HCT116 (cell line): ENCODE measurements around the gene MSI2. TPM values are rescaled to one million over a fixed set of nuclear protein-coding genes. Genes with fewer than 3 reads are reported as not detected.

Source experiments
- ATAC-seq: fragments of 200-7000 bp; cut with Tn5 transposase; 2 replicates; pipeline ENCODE4 v1.9.1; 2020; ENCODE audit warnings: mild to moderate bottlenecking, moderate library complexity
- BruUV-seq: library from RNA; stranded (reverse); fragments of 400-500 nt; replicated peaks from 2 replicates; lab custom pipeline; 2021; lab: Mats Ljungman, UMichigan
- CTCF ChIA-PET: fragments of 300-600 bp; sonication (Branson Sonifier 250); formaldehyde crosslinking; loops from one replicate; lab custom pipeline; 2021; ENCODE audit warnings: antibody characterized with exemption; lab: Charles Lee
- POLR2A ChIA-PET: fragments of 300-600, 350-600 bp; sonication (Branson Sonifier 250); formaldehyde crosslinking; loops from one replicate; lab custom pipeline; 2021; ENCODE audit warnings: antibody characterized with exemption; lab: Charles Lee
- RAD21 ChIA-PET, 2 experiments: fragments of 300-600 bp; sonication (Branson Sonifier 250); formaldehyde crosslinking; loops; one replicate each; lab custom pipeline; 2023; ENCODE audit warnings: low total read pairs in 2 of 2; ENCODE audit not compliant: uncharacterized antibody in 2 of 2, unreplicated experiment in 2 of 2, low non-redundant PET in 1 of 2; lab: Charles Lee
- DNase-seq: peaks from one replicate; pipeline ENCODE4 v3.0.0-alpha.2; 2010; ENCODE audit warnings: low read depth, low spot score
- H2AFZ ChIP-seq: fragments of 200-600 bp; shearing (Covaris generic), sonication (generic); 2 replicates; pipeline ENCODE4 v1.6.1; 2017; ENCODE audit warnings: low read depth, mixed run types, mixed read lengths, antibody characterized with exemption, low read length; ENCODE audit not compliant: poor library complexity, severe bottlenecking
- H3K27ac ChIP-seq: 2 replicates; pipeline ENCODE4 v1.5.1; 2012; ENCODE audit warnings: low read depth, low read length
- H3K27me3 ChIP-seq: fragments of 200-600 bp; sonication (generic); 2 replicates; pipeline ENCODE4 v1.6.1; 2016; ENCODE audit warnings: mixed run types, low read length, mixed read lengths; ENCODE audit not compliant: insufficient read depth
- H3K36me3 ChIP-seq, 2 experiments: fragments of 200-500 bp in 1 of 2; fragments of 200-600 bp in 1 of 2; sonication (Bioruptor generic) in 1 of 2; sonication (generic) in 1 of 2; 2 replicates each; pipeline versions ENCODE4 v1.5.1 to v1.6.1; 2014 to 2016; ENCODE audit warnings: low read length in 2 of 2, inconsistent platforms in 1 of 2, mixed read lengths in 1 of 2, mixed run types in 1 of 2; ENCODE audit not compliant: insufficient read depth in 2 of 2, control insufficient read depth in 1 of 2
- H3K4me1 ChIP-seq, 2 experiments: fragments of 200-600 bp in 1 of 2; sonication (generic) in 1 of 2; 2 replicates each; pipeline versions ENCODE4 v1.5.1 to v1.6.1; 2012 to 2017; ENCODE audit warnings: low read length in 2 of 2, inconsistent platforms in 1 of 2, mild to moderate bottlenecking in 1 of 2, mixed read lengths in 1 of 2, mixed run types in 1 of 2, moderate library complexity in 1 of 2; ENCODE audit not compliant: insufficient read depth in 2 of 2, control insufficient read depth in 1 of 2
- H3K4me2 ChIP-seq: fragments of 200-600 bp; sonication (generic); 2 replicates; pipeline ENCODE4 v1.6.1; 2017; ENCODE audit warnings: mixed run types, low read length, mixed read lengths
- H3K4me3 ChIP-seq, 2 experiments: fragments of 200-600 bp in 1 of 2; sonication (generic) in 1 of 2; replicated peaks in 1 of 2; 2 replicates each; pipeline ENCODE4 v1.5.1; 2011 to 2016; ENCODE audit warnings: low read length in 2 of 2, control low read depth in 1 of 2, low read depth in 1 of 2, mild to moderate bottlenecking in 1 of 2, mixed read lengths in 1 of 2, mixed run types in 1 of 2
- H3K79me2 ChIP-seq: fragments of 200-600 bp; sonication (generic); 2 replicates; pipeline ENCODE4 v1.6.1; 2017; ENCODE audit warnings: mild to moderate bottlenecking, mixed run types, low read length, moderate library complexity, mixed read lengths; ENCODE audit not compliant: insufficient read depth
- H3K9ac ChIP-seq: fragments of 200-600 bp; sonication (generic); 2 replicates; pipeline ENCODE4 v1.6.1; 2016; ENCODE audit warnings: low read length, mixed read lengths
- H3K9me2 ChIP-seq: fragments of 200-600 bp; sonication (generic), shearing (Covaris generic); 2 replicates; pipeline ENCODE4 v1.6.1; 2017; ENCODE audit warnings: mixed run types, mild to moderate bottlenecking, moderate library complexity; ENCODE audit not compliant: insufficient read depth
- H3K9me3 ChIP-seq, 2 experiments: fragments of 200-500 bp in 1 of 2; fragments of 200-600 bp in 1 of 2; sonication (Bioruptor generic) in 1 of 2; sonication (generic) in 1 of 2; 2 replicates each; pipeline ENCODE4 v1.6.1; 2014 to 2017; ENCODE audit warnings: low read length in 2 of 2, mixed read lengths in 2 of 2, inconsistent platforms in 1 of 2, low read depth in 1 of 2, mild to moderate bottlenecking in 1 of 2, mixed run types in 1 of 2, moderate library complexity in 1 of 2; ENCODE audit not compliant: control insufficient read depth in 1 of 2, insufficient read depth in 1 of 2
- H4K20me1 ChIP-seq: fragments of 200-600 bp; sonication (generic), shearing (Covaris generic); 2 replicates; pipeline ENCODE4 v1.6.1; 2017; ENCODE audit warnings: mixed run types, mild to moderate bottlenecking, moderate library complexity; ENCODE audit not compliant: insufficient read depth
- ATF3 ChIP-seq: IDR thresholded peaks from 2 replicates; pipeline ENCODE4 v1.6.1; 2012
- CEBPB ChIP-seq: IDR thresholded peaks from 2 replicates; pipeline ENCODE4 v1.6.1; 2012; ENCODE audit warnings: low read depth
- EGR1 ChIP-seq: IDR thresholded peaks from 2 replicates; pipeline ENCODE4 v1.6.1; 2012; ENCODE audit warnings: low read depth
- EZH2phosphoT487 ChIP-seq: fragments of 200-600 bp; IDR thresholded peaks from 2 replicates; pipeline ENCODE4 v1.6.1; 2018; ENCODE audit warnings: antibody characterized with exemption, borderline replicate concordance
- MAX ChIP-seq: IDR thresholded peaks from 2 replicates; pipeline ENCODE4 v1.6.1; 2012
- POLR2AphosphoS5 ChIP-seq: IDR thresholded peaks from 2 replicates; pipeline ENCODE4 v1.6.1; 2011; ENCODE audit warnings: mild to moderate bottlenecking, low read depth, low read length, moderate library complexity
- SIN3A ChIP-seq: IDR thresholded peaks from 2 replicates; pipeline ENCODE4 v1.6.1; 2012; ENCODE audit warnings: low read depth
- SRF ChIP-seq: IDR thresholded peaks from 2 replicates; pipeline ENCODE4 v1.6.1; 2012; ENCODE audit warnings: low read depth
- TCF7L2 ChIP-seq: IDR thresholded peaks from 2 replicates; pipeline ENCODE4 v1.7.0; 2011; ENCODE audit warnings: borderline replicate concordance, inconsistent platforms; ENCODE audit not compliant: insufficient read depth, insufficient read length; ENCODE audit errors: extremely low read depth
- YY1 ChIP-seq: IDR thresholded peaks from 2 replicates; pipeline ENCODE4 v1.6.1; 2011; ENCODE audit warnings: low read length, low read depth, moderate library complexity, mild to moderate bottlenecking; ENCODE audit not compliant: insufficient replicate concordance; ENCODE audit errors: extremely low read depth
- ZBTB33 ChIP-seq: IDR thresholded peaks from 2 replicates; pipeline ENCODE4 v1.6.1; 2011; ENCODE audit warnings: mild to moderate bottlenecking, low read length, moderate library complexity; ENCODE audit not compliant: insufficient replicate concordance; ENCODE audit errors: extremely low read depth
- ZFX ChIP-seq: fragments of 450-650 bp; IDR thresholded peaks from 2 replicates; pipeline ENCODE4 v1.6.1; 2017
- ZNF274 ChIP-seq: fragments of 200-500 bp; sonication (Bioruptor generic); IDR thresholded peaks from 2 replicates; pipeline ENCODE4 v1.6.1; 2014; ENCODE audit warnings: mild to moderate bottlenecking, low read depth, low read length, inconsistent platforms
- intact Hi-C: fragments of 100-400 bp; cut with micrococcal nuclease; formaldehyde crosslinking; loops from 2 replicates; pipeline ENCODE4 v1.10.0; 2022
- total RNA-seq: library from RNA; stranded (reverse); gene quantifications from one replicate; pipeline ENCODE4 v1.2.1, GENCODE V29; 2021; ENCODE audit not compliant: unreplicated experiment

The MSI2 gene
- total RNA-seq, 1 experiment from 2014 or later, result 137 TPM

- no peak overlapping the region for H3K4me3 ChIP-seq
- no peaks in the 10 kb centered on the region for H3K36me3 ChIP-seq
- RAD21 ChIA-PET, result no interaction called here
- intact Hi-C loops, result no loop called here
- CTCF ChIA-PET, result no interaction called here
- no peak overlapping the region for H3K4me2 ChIP-seq
- H3K9me3 ChIP-seq, result no peaks in the 10 kb centered on the region
- no peak overlapping the region for H3K9ac ChIP-seq
- TF ChIP-seq ZNF274 (no peak), TCF7L2 (no peak), EZH2phosphoT487 (no peak), MAX (no peak), SIN3A (no peak), SRF (no peak)
- H3K79me2 ChIP-seq, result no peaks in the 10 kb centered on the region
- H2AFZ ChIP-seq, result no peak overlapping the region
- no peaks in the 10 kb centered on the region for H3K9me2 ChIP-seq
- H4K20me1 ChIP-seq, result no peaks in the 10 kb centered on the region
- POLR2A ChIA-PET, result no interaction called here
- no peak for ATAC-seq
- no peaks in the 10 kb centered on the region for H3K27me3 ChIP-seq
- no peak overlapping the region for H3K27ac ChIP-seq
- H3K4me1 ChIP-seq, result no peaks in the 10 kb centered on the region
- no peak for DNase-seq
- no TSS peak for BruUV-seq
Observed at GRCh38 chr17:57584050-57584551, 327.8 kb downstream of the MSI2 start.

- Histone ChIP-seq H3K4me2 (no peak overlapping the region), H3K27ac (no peak overlapping the region), H3K9me3 (no peaks in the 10 kb centered on the region), H3K36me3 (no peaks in the 10 kb centered on the region), H2AFZ (no peak overlapping the region), H3K27me3 (no peaks in the 10 kb centered on the region), H3K9me2 (no peaks in the 10 kb centered on the region), H3K9ac (no peak overlapping the region), H3K4me1 (no peaks in the 10 kb centered on the region), H4K20me1 (no peaks in the 10 kb centered on the region), H3K4me3 (no peak overlapping the region), H3K79me2 (no peaks in the 10 kb centered on the region)
- ATAC-seq, result 0 out of 2 replicates have a peak, but pooled peaks have one; percentile 14
- TF ChIP-seq MAX, result no peak
- TF ChIP-seq ATF3, result no peak
- no peak for TF ChIP-seq CEBPB
- no peak for TF ChIP-seq ZFX
- no peak for TF ChIP-seq POLR2AphosphoS5
- TF ChIP-seq YY1, result no peak
- TF ChIP-seq ZBTB33, result no peak
- TF ChIP-seq EGR1, result no peak
- BruUV-seq, result no TSS peak
- intact Hi-C loops, result no loop called here
- RAD21 ChIA-PET, result no interaction called here
- POLR2A ChIA-PET, result no interaction called here
- DNase-seq, result no peak
- CTCF ChIA-PET, result no interaction called here
Observed at GRCh38 chr17:57585341-57586195, 329.2 kb downstream of the MSI2 start.
